Stimulated activated CD8-positive, alpha-beta memory T cell treated with anti-CD3 and anti-CD28 coated beads, Interleukin-12 subunit alpha, Interleukin-12 subunit beta, amount 100 ng/mL, for 24 hours (primary cell): Measurements from ENCODE around the gene TEDDM1.

Experiments
- DNase-seq: peaks from one replicate; pipeline ENCODE4 v3.0.0-alpha.2; 2020; ENCODE audit errors: extremely low read depth

Gene TEDDM1

GRCh38 chr1:182406012-182406411 lies 5.5 kb upstream of the TEDDM1 start:
- no peak for DNase-seq

GRCh38 chr1:182405578-182405977 lies 5.1 kb upstream of the TEDDM1 start:
- DNase-seq = no peak

- no peak for DNase-seq
Observed at GRCh38 chr1:182404781-182405180, 4.3 kb upstream of the TEDDM1 start.

GRCh38 chr1:182397653-182398393 lies 2.6 kb downstream of the TEDDM1 start:
- no peak for DNase-seq

- DNase-seq = no peak
Observed at GRCh38 chr1:182395906-182396305, 4.6 kb downstream of the TEDDM1 start.

- DNase-seq = no peak
Observed at GRCh38 chr1:182394055-182394775, 6.3 kb downstream of the TEDDM1 start.

- no peak for DNase-seq
Observed at GRCh38 chr1:182392050-182393028, 8.1 kb downstream of the TEDDM1 start.

- DNase-seq = peak; percentile 24
Observed at GRCh38 chr1:182391362-182392049, 9.0 kb downstream of the TEDDM1 start, which contains the start of gene GLUL. Gene GLUL, minus strand, starts transcription at chr1:182391790. Its CDS starts 3,053 bp downstream, at chr1:182388737.

GRCh38 chr1:182391028-182391361 lies 9.5 kb downstream of the TEDDM1 start:
- DNase-seq = no peak

GRCh38 chr1:182389619-182390047 lies 10.8 kb downstream of the TEDDM1 start:
- no peak for DNase-seq

GRCh38 chr1:182388392-182389134 lies 11.9 kb downstream of the TEDDM1 start:
- no peak for DNase-seq

- no peak for DNase-seq
Observed at GRCh38 chr1:182387566-182387965, 12.9 kb downstream of the TEDDM1 start.

GRCh38 chr1:182386980-182387379 lies 13.5 kb downstream of the TEDDM1 start:
- DNase-seq = no peak

GRCh38 chr1:182385885-182386853 lies 14.3 kb downstream of the TEDDM1 start:
- DNase-seq = no peak

GRCh38 chr1:182384387-182384960 lies 16.0 kb downstream of the TEDDM1 start:
- no peak for DNase-seq

- no peak for DNase-seq
Observed at GRCh38 chr1:182383934-182384333, 16.5 kb downstream of the TEDDM1 start.

GRCh38 chr1:182383037-182383661 lies 17.3 kb downstream of the TEDDM1 start:
- DNase-seq = no peak

GRCh38 chr1:182381962-182382819 lies 18.3 kb downstream of the TEDDM1 start:
- DNase-seq = no peak
